ENCODE data around the gene BLM. TPM values are rescaled to one million over a fixed set of nuclear protein-coding genes. Genes with fewer than 3 reads are reported as not detected.
"Not testable (repeated sequence)": the region's sequence is repeated elsewhere in the genome, so short reads cannot be mapped to it uniquely, and the experiment has no call there.

The BLM gene
- total RNA-seq, 1 donor from 2014 or later = 11.5 TPM

DNA sequence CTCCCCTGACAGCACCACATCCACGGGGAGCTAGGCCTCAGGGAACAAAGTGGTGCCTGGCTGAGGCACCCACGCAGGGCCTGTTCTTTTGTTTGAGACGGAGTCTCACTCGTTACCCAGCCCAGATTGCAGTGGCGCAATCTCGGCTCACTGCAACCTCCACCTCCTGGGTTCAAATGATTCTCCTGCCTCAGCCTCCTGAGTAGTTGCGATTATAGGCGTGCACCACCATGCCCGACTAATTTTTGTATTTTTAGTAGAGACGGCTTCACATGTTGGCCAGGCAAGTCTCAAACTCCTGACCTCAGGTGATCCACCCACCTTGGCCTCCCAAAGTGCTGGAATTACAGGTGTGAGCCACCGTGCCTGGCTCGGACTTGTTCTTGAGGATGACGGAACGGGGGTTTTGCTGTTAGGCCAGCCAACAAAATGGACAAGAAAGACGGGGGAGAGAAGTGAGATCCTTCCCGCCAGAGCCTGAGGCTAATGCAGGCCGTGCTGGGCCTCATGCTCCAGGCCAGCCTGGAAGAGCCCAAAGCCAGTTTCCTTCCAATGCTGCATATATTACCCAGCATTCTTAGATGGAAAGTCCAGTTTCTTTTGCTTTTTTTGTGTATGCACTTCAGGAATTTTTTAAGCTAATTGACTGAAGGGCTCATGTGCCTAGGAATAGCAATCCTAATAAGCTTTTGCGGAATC lies 123.2 kb downstream of the BLM start:
- no peak overlapping the region for H3K4me3 Mint-ChIP-seq (ENCODE audit: unreplicated experiment)
- H3K36me3 Mint-ChIP-seq (ENCODE audit: low read depth, unreplicated experiment) = peaks cover 4% of the 10 kb centered on the region
- no peak for DNase-seq (ENCODE audit: low spot score)
- H3K4me1 Mint-ChIP-seq (ENCODE audit: unreplicated experiment) = peaks cover 19% of the 10 kb centered on the region
- TF ChIP-seq, protein P1, sequence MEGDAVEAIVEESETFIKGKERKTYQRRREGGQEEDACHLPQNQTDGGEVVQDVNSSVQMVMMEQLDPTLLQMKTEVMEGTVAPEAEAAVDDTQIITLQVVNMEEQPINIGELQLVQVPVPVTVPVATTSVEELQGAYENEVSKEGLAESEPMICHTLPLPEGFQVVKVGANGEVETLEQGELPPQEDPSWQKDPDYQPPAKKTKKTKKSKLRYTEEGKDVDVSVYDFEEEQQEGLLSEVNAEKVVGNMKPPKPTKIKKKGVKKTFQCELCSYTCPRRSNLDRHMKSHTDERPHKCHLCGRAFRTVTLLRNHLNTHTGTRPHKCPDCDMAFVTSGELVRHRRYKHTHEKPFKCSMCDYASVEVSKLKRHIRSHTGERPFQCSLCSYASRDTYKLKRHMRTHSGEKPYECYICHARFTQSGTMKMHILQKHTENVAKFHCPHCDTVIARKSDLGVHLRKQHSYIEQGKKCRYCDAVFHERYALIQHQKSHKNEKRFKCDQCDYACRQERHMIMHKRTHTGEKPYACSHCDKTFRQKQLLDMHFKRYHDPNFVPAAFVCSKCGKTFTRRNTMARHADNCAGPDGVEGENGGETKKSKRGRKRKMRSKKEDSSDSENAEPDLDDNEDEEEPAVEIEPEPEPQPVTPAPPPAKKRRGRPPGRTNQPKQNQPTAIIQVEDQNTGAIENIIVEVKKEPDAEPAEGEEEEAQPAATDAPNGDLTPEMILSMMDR (IDR thresholded peaks at IDR 0.05; ENCODE audit: unreplicated experiment) = no peak
- H3K27me3 Mint-ChIP-seq (ENCODE audit: unreplicated experiment) = peaks cover 5% of the 10 kb centered on the region
- H3K9me3 Mint-ChIP-seq (ENCODE audit: unreplicated experiment) = no peaks in the 10 kb centered on the region
- H3K27ac Mint-ChIP-seq (ENCODE audit: unreplicated experiment) = peak overlapping the region; percentile 18

DNA sequence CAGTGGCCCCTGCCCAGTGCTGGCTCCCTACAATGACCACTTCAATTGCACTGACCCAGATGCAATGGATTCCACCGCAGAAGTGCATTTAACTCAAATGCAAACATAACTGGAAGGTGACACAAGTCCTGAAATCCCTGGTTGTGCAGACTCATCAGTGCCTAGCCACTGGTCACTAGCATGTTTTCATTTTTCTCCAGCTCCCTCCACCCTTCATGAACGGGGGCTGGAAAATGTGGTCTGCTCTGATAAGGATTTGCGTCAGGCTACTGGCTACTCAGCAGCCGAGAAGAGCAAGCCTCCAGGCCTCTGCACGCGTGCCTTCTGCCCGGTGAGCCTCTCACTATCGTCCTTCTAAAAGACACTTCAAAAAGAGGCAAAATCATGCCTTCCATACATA lies 123.8 kb downstream of the BLM start:
- H3K27me3 Mint-ChIP-seq (ENCODE audit: unreplicated experiment) = peaks cover 5% of the 10 kb centered on the region
- TF ChIP-seq, protein P1 (IDR thresholded peaks at IDR 0.05; ENCODE audit: unreplicated experiment) = no peak
- peaks cover 4% of the 10 kb centered on the region for H3K36me3 Mint-ChIP-seq (ENCODE audit: low read depth, unreplicated experiment)
- no peak overlapping the region for H3K4me3 Mint-ChIP-seq (ENCODE audit: unreplicated experiment)
- no peak overlapping the region for H3K27ac Mint-ChIP-seq (ENCODE audit: unreplicated experiment)
- H3K9me3 Mint-ChIP-seq (ENCODE audit: unreplicated experiment) = no peaks in the 10 kb centered on the region
- DNase-seq (ENCODE audit: low spot score) = no peak
- H3K4me1 Mint-ChIP-seq (ENCODE audit: unreplicated experiment) = peaks cover 19% of the 10 kb centered on the region

DNA sequence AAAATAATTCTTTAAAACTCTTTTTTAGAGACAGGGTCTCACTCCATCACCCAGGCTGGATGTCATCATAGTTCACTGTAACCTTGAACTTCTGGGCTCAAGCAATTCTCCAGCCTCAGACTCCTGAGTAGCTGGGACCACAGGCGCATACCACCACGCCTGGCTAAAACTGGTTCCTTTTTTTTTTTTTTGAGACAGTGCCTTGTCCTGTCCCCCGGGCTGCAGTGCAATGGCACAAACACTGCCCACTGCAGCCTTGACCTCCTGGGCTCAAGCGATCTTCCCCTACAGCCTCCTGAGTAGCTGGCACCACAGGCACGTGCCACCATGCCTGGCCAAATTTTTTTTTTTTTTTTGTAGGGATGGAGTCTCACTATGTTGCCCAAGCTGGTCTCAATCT lies 127.5 kb downstream of the BLM start:
- Mint-ChIP-seq H3K9me3 (ENCODE audit: unreplicated experiment) (no peaks in the 10 kb centered on the region), H3K27me3 (ENCODE audit: unreplicated experiment) (peaks cover 2% of the 10 kb centered on the region), H3K4me3 (ENCODE audit: unreplicated experiment) (no peak overlapping the region), H3K4me1 (ENCODE audit: unreplicated experiment) (peaks cover 2% of the 10 kb centered on the region), H3K36me3 (ENCODE audit: low read depth, unreplicated experiment) (no peaks in the 10 kb centered on the region), H3K27ac (ENCODE audit: unreplicated experiment) (no peak overlapping the region)
- TF ChIP-seq, protein P1 (IDR thresholded peaks at IDR 0.05; ENCODE audit: unreplicated experiment) = no peak
- no peak for DNase-seq (ENCODE audit: low spot score)

DNA sequence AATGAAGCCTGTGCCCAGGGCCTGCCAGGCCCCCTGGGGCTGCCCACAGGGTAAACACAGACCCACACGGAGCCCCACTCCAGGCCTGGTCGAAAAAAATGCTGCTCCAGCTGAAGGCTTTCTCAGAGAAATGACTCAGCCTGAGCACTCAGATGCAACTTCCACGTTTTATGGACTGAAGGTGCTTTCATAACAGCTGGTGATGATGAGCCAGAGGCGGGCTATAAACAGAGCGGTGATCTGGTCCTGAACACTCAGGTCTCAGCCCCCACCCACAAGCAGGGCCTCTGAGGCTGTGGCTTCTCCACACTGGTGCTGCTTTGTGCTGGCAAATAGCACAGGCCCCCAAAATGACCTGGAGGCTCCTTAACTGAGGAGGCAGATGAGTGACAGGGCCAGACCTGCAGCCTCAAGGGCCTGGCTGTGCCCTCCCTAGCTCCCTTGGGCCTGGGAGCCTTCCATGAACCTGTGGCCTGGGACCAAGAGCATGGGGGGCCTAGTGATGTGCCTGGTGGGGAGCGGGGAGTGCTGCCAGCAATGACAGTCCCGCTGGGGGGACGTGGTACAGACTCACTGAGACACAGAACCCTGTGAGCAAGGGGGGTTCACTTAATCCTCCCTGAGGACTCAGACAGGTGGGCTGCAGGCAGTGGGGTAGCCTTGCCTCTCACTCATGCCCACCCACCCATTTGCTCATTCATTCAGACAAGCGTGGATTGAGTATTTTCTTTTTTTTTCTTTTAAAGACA lies 128.2 kb downstream of the BLM start:
- Mint-ChIP-seq H3K4me1 (ENCODE audit: unreplicated experiment) (no peaks in the 10 kb centered on the region), H3K4me3 (ENCODE audit: unreplicated experiment) (no peak overlapping the region), H3K9me3 (ENCODE audit: unreplicated experiment) (no peaks in the 10 kb centered on the region), H3K27me3 (ENCODE audit: unreplicated experiment) (peaks cover 2% of the 10 kb centered on the region), H3K36me3 (ENCODE audit: low read depth, unreplicated experiment) (no peaks in the 10 kb centered on the region), H3K27ac (ENCODE audit: unreplicated experiment) (no peak overlapping the region)
- DNase-seq (ENCODE audit: low spot score) = no peak
- TF ChIP-seq, protein P1 (IDR thresholded peaks at IDR 0.05; ENCODE audit: unreplicated experiment) = no peak

DNA sequence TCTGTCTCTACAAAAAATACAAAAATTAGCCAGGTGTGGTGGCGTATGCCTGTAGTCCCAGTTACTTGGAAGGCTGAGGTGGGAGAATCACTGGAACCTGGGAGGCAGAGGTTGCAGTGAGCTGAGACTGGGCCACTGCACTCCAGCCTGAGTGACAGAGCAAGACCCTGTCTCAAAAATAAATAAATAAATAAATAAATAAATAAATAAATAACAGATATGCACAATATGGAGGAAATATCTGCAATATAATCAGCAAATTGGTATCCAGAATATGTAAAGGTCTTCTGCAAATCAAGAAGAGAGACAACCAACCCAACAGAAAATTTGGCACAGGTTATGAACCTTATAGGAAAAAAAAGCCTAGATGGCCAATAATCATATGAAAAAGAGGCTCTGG lies 132.3 kb downstream of the BLM start:
- H3K27me3 Mint-ChIP-seq (ENCODE audit: unreplicated experiment); H3K4me1 Mint-ChIP-seq (ENCODE audit: unreplicated experiment); H3K4me3 Mint-ChIP-seq (ENCODE audit: unreplicated experiment); H3K36me3 Mint-ChIP-seq (ENCODE audit: low read depth, unreplicated experiment); H3K27ac Mint-ChIP-seq (ENCODE audit: unreplicated experiment); H3K9me3 Mint-ChIP-seq (ENCODE audit: unreplicated experiment); DNase-seq (ENCODE audit: low spot score): not testable (repeated sequence)
